GM19023 (cell line): ENCODE measurements around the gene KCNG2.

Experiments
- ATAC-seq: cut with Tn5 transposase; IDR thresholded peaks from one replicate; pipeline ENCODE4 v1.9.1; 2021; ENCODE audit warnings: mild to moderate bottlenecking, moderate library complexity; ENCODE audit not compliant: unreplicated experiment

KCNG2 gene

DNA sequence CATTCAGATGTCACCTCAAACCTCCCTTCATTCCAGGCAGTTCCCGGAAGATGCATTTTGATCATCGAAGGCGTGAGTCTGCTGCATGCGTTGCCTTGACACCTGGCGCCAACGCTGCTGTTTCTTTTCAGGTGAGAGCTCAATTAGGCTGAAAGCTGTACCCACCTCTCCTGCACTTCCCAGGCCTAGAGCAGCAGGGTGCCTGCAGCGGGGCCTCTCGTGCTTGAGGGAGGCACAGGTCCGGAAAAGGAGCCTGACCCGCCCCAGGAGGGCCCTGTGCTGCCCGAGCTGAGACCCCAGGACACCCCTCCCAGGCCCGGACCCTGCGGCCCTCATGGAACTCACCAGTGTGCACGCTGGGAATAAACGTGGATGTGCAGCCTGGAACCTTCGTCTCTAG is 31.4 kb upstream of the KCNG2 start:
- ATAC-seq: no peak

DNA sequence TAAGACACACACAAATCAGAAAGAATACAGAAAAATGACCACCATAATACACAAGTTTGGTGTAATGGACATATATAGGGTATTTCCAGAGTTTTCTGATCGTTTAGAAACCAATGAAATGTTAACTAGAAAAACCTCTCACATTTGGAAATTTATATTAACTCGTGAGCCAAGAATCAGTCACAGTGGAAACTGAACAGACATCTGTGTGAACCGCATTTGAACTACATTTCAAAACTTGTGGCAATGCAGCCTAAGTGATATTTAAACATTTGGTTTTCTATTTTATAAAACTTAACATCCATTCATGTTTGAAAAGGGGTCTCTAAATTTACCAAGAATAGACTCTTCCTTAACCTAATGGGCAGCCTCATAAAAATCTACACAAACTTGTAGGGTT is 29.0 kb upstream of the KCNG2 start:
- ATAC-seq: no peak

DNA sequence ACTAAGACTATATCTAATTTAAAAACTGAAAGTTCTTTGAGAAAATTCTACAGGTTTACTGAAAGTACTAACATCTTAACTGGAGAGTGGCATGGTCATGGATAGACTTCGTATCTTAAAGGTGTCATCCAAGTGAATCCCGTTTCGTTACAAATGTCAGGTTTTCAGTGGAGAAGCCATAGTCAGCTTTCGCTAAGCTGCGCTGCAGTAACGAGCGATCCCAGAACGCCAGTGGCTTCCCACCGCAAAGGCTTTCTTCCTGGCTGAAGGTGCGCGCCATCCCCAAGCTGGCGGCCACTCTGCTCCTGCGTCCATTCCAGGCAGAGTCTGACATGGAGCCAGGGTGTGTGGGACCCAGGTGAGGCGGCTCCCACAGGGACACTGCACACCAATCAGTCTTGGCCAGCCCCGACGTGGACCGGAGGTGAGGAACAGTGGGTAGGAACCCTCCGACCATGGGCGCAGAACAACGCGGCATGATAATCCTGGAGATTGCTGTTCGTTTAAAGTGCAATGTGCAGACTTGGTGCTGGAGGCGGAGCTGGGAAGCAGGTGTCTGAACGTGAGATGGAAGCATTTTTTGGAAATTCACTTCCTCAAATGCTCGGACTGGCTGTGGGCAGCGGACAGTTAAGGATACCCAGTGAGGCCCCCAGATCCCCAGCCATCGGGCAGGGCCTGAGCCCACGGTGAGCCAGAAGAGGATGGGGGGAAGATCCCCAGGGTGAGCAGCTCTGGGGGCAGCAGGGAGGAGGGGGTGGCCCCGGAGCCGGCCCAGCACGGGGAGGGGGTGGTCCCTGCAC is 27.8 kb upstream of the KCNG2 start:
- ATAC-seq: no peak

DNA sequence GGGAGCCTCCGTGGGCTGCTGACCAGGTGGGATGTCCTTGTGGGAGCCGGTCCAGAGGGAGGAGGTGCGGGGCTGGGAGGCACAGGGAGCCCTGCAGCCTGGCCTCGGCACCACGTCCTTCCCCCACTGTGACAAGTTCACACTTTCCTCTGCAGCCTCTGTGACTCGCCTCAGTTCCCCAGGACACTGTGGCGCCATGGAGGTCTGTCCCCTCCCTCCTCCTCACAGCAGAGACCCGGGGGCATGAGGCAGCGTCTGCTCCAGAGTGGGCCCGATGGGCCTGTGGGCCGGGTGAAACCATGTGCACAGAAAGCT is 27.3 kb upstream of the KCNG2 start:
- ATAC-seq: no peak

DNA sequence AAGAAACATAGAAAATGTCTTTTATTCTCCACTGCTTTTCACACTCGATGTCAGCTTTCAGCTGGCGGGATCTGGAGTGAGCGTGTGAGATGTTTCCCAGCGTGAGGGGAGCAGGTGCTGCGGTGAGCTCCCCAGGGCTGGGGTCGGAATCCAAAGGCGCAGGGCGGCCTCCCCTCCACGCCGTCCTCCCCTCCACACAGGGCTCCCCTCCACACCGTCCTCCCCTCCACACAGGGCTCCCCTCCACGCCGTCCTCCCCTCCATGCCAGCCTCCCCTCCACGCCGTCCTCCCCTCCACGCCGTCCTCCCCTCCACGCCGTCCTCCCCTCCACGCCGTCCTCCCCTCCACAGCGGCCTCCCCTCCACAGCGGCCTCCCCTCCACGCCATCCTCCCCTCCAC is 26.9 kb upstream of the KCNG2 start:
- ATAC-seq: no peak

DNA sequence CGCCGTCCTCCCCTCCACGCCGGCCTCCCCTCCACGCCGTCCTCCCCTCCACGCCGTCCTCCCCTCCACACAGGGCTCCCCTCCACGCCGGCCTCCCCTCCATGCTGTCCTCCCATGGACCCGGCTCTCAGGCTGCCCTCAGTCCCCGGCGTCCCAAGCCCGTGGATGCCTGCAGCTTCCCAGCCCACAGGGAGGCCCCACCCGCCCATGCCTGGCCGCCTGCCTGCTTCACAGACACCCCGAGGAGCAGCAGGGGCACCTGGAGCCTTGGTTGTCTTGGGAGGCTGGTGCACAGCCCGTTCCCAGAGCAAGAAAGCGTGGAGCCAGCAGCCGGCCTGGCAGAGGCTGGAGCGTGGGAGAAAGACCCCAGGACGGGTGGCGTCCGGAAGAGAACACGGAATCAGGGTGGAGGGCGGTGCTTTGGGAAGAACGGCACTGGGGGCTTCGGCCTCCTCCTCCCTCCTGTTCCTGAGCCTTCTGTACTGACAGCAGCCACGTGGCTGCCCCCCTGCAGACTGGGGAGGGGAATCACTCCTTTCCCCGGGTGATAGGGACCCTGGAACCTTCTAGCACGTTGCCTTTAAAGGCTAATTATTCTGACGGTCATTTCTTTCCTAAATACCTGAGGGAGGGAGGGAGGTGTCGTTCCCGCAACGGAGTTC is 26.2 kb upstream of the KCNG2 start:
- no peak for ATAC-seq

DNA sequence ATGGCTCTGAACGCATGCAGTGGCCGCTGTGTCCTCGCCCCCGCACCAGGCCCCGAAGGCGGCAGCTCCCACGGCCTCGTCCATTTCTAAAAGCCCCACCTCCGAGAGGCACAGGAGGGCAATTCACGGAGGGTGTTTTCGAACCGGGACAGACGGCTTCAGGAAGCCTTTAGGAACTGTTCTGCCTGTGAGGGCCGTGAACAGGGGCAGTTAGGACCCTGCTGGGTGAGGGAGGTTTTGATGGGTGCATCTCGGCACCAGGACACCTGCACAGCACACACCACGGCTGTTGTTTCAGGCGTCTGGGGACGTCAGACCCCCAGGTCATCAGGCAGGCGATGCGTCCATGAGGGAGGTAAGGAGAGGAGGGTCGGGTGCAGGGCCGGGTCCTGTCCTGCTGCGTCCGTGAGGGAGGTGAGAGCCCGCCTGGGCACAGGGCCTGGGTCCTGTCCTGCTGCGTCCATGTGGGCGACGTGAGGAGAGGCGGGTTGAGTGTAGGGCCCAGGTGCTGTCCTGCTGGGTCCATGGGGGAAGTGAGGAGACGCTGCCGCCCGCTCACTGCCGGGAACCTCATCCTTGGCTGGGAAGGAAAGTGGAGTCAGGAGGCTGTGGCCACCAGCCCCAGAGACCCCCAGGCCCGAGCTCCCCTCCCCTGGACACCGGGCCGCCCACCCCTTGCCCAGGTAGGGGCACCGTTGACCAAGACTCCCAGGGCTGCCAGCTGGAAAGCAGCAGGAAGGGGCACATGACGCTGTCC is 25.5 kb upstream of the KCNG2 start:
- no peak for ATAC-seq

DNA sequence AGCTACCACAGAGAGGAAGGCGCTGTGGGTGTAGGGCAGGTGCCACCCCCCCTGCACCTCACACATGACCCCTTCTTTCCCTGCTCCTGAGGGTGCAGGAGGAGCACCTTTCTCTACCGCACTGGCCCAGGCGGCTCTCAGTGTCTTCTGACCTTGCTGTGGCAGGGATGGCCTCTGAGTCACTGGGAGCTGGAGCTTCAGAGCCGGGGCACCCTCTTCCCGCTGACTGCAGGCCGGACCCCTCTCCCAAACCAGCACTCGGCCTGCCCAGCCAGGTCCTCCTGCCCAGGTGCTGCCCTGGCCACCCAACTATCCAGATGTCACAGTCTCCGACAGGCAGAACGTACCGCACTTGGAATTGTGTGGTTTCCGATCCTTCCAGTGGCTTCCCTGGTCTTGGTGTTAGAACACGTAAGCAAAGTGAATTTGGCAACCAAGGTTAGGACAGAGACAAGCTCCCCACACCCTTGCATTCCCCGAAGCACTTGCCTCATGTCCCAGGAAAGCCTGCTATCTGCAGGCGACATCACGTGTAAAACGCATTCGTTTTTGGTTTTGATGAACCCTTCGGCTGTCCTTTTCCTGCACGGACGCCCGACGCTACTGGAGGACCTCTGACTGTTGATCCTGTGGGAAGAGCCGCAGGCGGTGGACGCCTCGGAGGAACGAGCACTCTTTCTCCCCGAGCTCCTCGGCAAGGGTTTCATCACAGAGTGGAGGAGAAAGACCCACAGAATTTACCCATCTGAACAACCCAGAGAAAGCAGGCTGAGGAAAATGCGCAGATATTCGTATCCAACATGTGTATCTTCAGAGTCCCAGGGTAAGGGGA is 24.7 kb upstream of the KCNG2 start:
- ATAC-seq: no peak

DNA sequence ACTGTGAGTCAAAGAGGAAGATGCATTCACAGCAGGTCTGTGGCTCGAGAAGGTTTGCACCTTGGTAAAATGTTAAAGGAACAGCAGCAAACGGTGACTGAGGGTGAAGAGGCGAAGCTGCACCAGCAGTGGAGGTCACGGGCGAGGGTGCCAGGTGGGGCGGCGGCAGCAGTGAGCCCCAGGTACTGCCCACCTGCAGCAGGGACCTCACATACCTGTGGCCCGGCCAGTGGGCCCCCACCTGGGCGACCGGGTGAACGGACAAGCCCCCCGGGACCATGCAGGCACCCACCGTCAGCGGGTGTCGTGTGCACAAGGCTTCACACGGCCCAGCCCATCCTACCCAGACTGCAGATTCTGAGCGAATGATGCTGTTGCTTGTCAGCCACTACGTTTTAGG is 23.6 kb upstream of the KCNG2 start:
- ATAC-seq: no peak

DNA sequence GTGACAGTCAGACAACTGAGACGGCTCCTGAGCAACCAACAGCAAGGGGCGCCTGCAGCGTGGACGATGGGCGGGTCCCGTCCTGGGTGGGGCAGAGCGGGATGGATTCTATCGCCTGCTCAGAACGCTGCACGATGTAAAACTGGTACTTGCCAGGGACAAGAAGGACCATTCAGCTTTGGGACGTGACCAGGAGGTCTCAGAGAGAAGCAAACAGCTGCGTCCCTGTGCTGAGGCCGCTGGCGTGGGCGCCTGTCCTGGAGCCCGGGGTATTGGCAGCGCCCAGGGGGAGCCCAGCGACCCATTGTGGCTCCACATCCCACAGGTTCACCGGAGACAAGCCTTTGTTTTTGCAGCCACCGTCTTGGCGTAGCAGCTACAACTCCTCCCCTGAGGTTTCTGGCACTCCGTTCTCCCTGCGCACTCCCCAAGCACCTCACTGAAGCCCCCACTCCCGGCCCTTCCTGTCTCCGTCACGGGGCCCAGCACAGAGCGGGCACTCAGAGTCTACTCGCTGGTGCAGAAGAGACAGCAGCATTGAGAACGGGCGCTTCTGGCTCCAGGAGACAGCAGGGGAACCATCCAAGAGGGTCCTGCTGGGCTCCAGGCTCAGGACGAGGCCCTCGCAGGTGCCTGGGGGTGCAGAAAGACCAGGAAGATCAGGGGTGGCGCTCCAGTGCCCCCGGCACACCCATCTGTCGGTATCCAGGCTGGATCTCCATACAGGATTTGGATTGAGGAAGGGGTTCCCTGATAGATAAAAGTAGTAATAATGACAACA is 22.1 kb upstream of the KCNG2 start:
- no peak for ATAC-seq

DNA sequence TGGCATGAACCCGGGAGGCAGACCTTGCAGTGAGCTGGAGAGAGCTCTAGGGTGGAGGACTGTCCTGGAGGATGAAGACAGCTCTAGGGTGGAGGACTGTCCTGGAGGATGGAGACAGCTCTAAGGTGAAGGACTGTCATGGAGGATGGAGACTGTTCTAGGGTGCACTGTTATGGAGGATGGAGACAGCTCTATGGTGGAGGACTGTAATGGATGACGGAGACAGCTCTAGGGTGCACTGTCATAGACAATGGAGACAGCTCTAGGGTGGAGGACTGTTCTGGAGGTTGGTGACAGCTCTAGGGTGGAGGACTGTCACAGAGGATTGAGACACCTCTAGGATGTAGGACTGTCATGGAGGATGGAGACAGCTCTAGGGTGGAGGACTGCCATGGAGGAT is 21.1 kb upstream of the KCNG2 start:
- ATAC-seq: no peak

DNA sequence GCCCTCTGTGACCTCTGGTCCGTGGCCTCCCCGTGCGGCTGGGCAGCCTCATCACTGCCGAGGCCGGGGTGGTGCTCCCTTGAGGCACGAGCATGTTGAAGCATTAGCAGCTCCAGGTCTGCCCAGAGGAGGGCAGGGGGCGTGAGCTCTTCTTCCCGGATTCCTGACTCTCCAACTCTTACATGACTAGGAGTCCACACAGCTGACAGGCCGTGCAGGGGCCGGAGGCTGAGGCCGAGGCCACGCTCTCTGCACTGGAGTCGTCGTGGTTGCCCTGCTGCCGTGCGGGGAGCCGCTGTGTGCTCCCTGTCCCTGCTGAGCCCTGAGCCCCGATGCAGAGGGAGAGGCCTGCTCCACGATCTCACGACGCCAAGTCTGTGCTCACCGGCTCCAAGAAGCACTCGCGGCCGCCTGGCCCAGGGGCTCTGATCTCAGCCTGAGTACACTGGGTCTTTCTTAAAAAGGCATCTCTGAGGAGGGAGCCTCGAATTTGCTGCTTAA is 19.4 kb upstream of the KCNG2 start:
- no peak for ATAC-seq

DNA sequence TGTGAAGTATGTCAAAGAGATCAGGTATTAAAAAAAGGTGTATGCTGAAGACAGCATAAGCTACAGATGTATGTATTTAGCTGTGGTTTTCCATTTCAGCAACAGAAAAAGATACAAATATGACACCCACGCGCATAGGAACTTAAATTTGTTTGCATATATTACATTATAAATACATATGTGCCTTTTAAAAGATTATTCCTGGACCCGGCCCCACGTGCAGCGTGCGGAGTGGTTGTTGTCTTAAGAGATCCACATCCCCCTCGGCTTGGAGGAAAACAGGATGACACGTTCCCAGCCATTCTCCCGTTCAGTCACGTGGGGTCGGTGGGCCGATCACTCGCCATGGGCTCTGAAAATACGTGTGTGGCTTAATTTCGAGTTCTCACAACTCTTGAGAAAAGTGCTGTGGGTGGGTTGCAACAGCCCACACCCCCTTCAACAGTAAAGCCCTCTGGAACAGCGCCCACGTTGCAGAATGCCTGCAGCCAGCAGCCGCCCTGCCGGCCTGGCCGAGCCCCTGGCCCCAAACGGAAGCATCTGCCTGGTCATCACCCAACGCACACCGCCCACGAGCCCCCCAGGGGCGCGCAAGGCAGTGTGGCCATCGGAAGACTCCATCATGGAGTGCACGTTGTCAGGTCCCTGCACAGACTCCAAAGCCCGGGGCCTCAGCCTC is 18.6 kb upstream of the KCNG2 start:
- no peak for ATAC-seq

DNA sequence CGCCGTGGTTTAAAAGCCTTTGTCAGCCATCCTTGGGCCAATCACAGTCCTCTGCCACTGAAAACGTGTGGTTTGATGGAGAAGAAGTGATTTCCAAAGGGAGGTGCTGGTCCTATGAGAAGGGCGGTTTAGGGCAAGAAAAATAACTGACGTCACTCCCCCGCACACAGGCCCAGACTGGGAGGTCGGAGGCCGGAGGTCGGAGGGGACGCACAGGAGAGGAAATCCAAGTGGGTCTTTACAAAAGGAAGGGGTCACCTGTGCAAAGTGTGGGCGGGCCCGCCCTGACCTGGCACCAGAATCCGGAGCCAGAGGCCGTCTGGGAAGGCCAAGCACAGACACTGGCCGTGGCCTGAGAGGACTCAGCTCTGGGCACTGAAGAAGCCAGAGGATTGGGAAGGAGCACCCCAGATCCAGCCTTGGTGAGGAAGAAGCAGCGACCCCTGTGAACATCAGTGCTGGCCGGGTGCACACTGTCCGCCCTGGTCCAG is 18.0 kb upstream of the KCNG2 start:
- ATAC-seq: no peak

DNA sequence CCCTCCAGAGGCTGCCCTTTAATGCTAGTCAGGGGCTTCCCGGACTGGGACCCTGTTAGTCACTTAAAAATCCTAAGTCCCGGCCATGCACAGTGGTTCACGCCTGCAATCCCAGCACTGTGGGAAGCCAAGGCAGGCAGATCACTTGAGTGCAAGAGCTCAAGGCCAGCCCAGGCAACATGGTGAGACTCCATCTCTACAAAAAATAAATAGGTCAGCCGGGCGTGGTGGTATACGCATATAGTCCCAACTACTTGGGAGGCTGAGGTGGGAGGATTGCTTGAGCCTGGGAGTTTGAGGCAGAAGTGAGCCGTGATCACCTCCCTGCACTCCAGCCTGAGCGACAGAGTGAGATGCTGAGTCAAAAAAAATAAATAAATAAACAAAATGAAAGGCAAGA is 17.2 kb upstream of the KCNG2 start:
- ATAC-seq: no peak

DNA sequence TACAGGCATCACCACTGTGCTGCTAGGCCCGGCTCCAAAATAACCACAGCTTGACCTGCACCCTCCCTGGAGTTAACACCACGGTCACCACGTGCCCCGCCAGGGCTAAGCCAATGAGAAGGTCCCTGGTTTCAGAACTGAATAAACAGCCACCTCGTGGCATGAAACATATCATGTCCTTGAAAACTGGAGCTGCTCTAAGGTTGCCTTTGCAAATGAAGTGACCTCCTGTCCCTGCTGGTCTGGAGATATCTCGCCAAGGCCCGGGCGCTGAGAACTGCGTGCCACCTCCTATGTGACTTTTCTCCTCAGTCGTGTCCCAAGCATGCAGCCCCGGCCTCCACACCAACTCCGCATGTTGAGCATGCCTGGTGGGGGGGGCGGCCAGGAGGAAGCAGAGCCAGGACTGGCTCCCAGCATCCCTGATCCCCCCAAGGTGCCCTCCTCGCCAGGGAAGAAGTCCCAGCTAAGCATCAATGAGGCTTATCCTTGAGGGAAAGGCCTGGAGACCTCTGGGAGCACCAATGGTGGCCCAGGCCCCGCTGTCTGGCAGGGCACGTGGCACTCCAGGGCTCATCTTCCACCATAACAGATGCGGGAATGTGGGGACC is 16.3 kb upstream of the KCNG2 start:
- no peak for ATAC-seq

DNA sequence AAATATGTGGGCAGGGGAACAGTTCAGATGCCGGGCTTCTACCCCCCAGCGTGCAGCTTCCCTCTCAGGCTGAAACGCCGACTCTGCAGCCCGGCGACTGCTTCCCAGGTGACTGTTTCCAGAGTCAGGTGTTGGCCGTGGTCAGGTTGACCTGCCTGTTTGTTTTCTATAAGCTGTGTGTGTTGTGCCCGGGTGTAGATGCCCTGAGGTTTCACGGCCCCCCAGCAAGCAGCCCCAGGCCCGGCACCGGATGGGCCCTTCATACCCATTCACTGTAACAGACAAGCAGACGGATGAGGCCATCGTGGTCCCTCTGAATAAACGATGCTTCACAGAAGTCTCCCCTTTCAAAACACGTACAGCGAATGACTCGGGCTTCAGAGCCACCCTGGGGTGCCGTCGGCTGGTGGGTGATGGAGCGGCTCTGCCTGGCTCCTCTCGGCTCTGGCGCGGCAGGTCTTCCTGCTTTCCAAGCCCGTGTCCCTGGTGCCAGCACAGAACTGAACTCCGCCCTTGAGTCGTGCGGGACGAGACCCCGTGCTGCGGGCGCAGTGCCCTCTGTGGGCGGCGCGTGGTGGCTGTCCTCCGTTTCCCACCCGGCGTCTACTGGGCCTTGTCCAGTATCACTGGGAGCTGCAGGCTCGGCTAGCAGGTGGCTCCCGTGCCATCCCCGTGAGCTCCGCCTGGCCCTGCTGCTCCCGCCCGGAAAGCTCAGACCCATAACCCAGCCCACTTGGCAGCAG is 15.0 kb upstream of the KCNG2 start:
- ATAC-seq: no peak
